Forelimb muscle (tissue), 1 donor: ENCODE results near the gene PDE6H. TPM values are rescaled to one million over a fixed set of nuclear protein-coding genes. Genes with fewer than 3 reads are reported as not detected.
A peak's percentile ranks its signal among the peaks of the same experiment; 100 is the strongest.

Experiments used
- DNase-seq: peaks from one replicate; pipeline ENCODE4 v3.0.0-alpha.2; 2013; ENCODE audit warnings: low read depth
- polyA plus RNA-seq: library from polyadenylated mRNA; unstranded; fragments of 120-200 nt; gene quantifications from one replicate; pipeline ENCODE4 v1.2.1, GENCODE V29; 2013; ENCODE audit not compliant: insufficient read length

The PDE6H gene
- polyA plus RNA-seq, 1 donor: not detected

- DNase-seq: no peak
These were observed 1.8 kb downstream of the PDE6H start for GRCh38 chr12:14974633-14975032.

- DNase-seq: no peak
These were observed 2.6 kb downstream of the PDE6H start for GRCh38 chr12:14975457-14975856.

GRCh38 chr12:14976658-14977057 is 3.8 kb downstream of the PDE6H start:
- DNase-seq: no peak

GRCh38 chr12:14979468-14979867 is 6.6 kb downstream of the PDE6H start:
- no peak for DNase-seq

- DNase-seq: no peak
These were observed 8.2 kb downstream of the PDE6H start for GRCh38 chr12:14981049-14981448.

GRCh38 chr12:14982562-14982961 is 9.7 kb downstream of the PDE6H start:
- DNase-seq: no peak

GRCh38 chr12:14982991-14983390 is 10.1 kb downstream of the PDE6H start:
- no peak for DNase-seq

GRCh38 chr12:14984036-14984435 is 11.2 kb downstream of the PDE6H start:
- no peak for DNase-seq

- DNase-seq: no peak
These were observed 12.0 kb downstream of the PDE6H start for GRCh38 chr12:14984766-14985285.

GRCh38 chr12:14986449-14986848 is 13.6 kb downstream of the PDE6H start:
- DNase-seq: no peak

- DNase-seq: no peak
These were observed 15.2 kb downstream of the PDE6H start for GRCh38 chr12:14988035-14988434.

GRCh38 chr12:14989790-14990189 is 16.9 kb downstream of the PDE6H start:
- DNase-seq: no peak

- no peak for DNase-seq
These were observed 18.2 kb downstream of the PDE6H start for GRCh38 chr12:14991069-14991468.

GRCh38 chr12:14992673-14993072 is 19.8 kb downstream of the PDE6H start:
- DNase-seq: no peak

GRCh38 chr12:14993117-14993516 is 20.3 kb downstream of the PDE6H start:
- DNase-seq: no peak

GRCh38 chr12:14993537-14994266 is 20.9 kb downstream of the PDE6H start:
- DNase-seq: no peak

GRCh38 chr12:14994610-14995009 is 21.8 kb downstream of the PDE6H start:
- DNase-seq: no peak

GRCh38 chr12:14995583-14996425 is 23.0 kb downstream of the PDE6H start:
- DNase-seq: peak; percentile 68

GRCh38 chr12:14997998-14998397 is 25.2 kb downstream of the PDE6H start:
- no peak for DNase-seq

GRCh38 chr12:14999021-14999694 is 26.3 kb downstream of the PDE6H start:
- DNase-seq: no peak

GRCh38 chr12:14999695-15000365 is 27.0 kb downstream of the PDE6H start:
- no peak for DNase-seq

- no peak for DNase-seq
These were observed 27.7 kb downstream of the PDE6H start for GRCh38 chr12:15000575-15000974.
